22Rv1 (cell line): ENCODE measurements around the gene MYLK3.

Source experiments
- ZFX ChIP-seq: fragments of 450-650 bp; IDR thresholded peaks from 2 replicates; pipeline ENCODE4 v1.6.1; 2017; ENCODE audit warnings: antibody characterized with exemption, borderline replicate concordance
- TF ChIP-seq, protein P1 (sequence below): fragments of 450-650 bp; IDR thresholded peaks from 2 replicates; pipeline ENCODE4 v1.5.1; 2017; ENCODE audit warnings: mild to moderate bottlenecking

DNA sequence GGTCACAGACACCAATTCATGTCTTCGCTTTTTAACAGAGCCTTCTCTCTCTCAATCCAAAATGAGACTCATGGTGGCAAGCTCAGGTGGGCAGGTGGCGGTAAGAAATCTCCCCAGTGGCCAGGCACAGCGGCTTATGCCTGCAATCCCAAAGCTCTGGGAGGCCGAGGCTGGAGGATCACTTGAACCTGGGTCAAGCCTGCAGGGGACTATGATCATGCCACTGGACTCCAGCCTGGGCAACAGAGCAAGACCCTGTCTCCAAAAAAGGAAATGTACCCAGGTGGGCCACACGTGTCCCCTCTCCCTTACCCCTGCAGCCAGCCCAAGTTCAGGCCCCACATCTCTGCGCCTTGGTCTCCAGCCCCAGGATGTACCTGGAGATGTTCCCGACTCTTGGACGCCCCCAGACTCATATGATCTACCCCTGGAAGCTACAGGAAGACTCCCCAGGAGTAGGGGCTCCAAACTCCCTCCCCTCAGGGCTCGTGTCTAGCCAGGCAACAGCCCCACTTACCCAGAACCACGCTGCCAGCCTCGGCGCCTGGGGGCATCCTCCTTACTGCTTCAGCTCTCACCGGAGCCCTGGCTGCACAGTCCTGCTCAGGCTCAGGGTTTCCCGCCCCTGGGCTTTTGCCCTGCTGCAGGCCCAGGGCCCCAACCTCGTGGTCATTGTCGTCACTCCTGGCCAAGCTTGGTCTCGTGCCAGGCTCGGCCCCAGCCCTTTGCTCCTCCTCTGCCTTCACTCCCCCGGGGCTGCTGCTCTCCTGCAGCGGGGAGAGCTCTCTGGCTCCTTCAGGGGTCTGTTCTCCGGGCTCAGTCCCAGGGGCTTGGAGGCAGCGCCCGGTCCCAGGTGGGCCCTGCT is 16.2 kb downstream of the MYLK3 start:
- TF ChIP-seq ZFX, result no peak
- TF ChIP-seq, protein P1, sequence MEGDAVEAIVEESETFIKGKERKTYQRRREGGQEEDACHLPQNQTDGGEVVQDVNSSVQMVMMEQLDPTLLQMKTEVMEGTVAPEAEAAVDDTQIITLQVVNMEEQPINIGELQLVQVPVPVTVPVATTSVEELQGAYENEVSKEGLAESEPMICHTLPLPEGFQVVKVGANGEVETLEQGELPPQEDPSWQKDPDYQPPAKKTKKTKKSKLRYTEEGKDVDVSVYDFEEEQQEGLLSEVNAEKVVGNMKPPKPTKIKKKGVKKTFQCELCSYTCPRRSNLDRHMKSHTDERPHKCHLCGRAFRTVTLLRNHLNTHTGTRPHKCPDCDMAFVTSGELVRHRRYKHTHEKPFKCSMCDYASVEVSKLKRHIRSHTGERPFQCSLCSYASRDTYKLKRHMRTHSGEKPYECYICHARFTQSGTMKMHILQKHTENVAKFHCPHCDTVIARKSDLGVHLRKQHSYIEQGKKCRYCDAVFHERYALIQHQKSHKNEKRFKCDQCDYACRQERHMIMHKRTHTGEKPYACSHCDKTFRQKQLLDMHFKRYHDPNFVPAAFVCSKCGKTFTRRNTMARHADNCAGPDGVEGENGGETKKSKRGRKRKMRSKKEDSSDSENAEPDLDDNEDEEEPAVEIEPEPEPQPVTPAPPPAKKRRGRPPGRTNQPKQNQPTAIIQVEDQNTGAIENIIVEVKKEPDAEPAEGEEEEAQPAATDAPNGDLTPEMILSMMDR, result no peak
